UCSD-AML1 (cell line): ENCODE results near the gene NBPF3.
"Not testable (repeated sequence)": the region's sequence is repeated elsewhere in the genome, so short reads cannot be mapped to it uniquely, and the experiment has no call there.

ENCODE experiments used
- DNase-seq: peaks from one replicate; lab custom pipeline; 2025; ENCODE audit not compliant: unreplicated experiment; lab: John Stamatoyannopoulos, UW

NBPF3 gene

DNA sequence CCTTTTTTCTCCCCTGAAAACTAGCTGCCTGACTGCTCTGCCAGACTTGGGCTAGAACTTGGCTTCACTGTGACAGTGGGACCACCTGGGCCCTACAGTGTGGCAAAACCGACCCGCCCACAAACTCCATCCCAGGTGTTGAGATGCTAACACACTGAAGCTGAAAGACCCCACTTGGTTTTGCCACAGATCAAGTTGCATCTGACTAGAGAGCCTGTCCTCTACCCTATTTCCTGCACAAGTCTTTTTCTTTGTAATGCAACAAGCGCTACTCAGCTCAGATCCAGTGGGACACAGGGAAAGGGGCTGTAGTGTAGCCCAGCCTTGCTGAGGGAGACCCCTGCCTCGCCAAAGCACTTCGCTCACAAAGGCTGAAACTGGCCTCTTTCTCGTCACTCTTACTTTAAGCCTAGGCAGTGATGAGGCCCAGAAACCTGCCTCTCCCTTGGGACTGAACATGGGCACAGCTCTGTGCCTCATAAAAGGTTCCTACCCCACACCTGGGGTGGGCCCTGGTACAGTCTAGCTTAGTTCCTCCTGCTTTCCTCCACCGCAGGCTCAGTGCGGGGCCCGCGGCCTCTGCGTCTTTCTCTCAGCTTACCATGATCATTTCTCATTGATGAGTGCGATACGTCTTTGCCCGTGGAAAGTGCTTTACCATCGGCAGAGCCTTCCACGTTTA, 79.0 kb downstream of the NBPF3 start:
- DNase-seq = no peak

DNA sequence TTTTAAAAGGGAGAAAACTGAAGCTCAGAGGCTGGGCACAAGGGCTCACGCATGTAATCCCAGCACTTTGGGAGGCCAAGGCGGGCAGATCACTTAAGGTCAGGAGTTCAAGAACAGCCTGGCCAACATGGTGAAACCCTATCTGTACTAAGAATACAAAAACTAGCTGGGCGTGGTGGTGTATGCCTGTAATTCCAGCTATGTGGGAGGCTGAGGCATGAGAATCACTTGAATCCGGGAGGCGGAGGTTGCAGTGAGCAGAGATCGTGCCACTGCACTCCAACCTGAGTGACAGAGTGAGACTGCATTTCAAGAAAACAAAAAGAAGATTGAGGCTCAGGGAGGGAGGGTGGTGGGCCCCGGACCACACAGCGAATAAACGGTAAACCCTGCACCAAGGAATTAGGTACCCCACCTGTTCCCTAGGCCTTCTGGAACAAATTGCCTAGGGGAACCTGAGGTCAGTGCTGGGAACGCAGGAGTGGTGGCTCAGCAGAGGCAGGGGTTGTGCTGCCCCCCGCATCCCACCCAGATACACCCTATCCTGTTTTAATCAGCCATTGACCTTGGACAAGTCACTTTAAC, 79.6 kb downstream of the NBPF3 start:
- DNase-seq = not testable (repeated sequence)

DNA sequence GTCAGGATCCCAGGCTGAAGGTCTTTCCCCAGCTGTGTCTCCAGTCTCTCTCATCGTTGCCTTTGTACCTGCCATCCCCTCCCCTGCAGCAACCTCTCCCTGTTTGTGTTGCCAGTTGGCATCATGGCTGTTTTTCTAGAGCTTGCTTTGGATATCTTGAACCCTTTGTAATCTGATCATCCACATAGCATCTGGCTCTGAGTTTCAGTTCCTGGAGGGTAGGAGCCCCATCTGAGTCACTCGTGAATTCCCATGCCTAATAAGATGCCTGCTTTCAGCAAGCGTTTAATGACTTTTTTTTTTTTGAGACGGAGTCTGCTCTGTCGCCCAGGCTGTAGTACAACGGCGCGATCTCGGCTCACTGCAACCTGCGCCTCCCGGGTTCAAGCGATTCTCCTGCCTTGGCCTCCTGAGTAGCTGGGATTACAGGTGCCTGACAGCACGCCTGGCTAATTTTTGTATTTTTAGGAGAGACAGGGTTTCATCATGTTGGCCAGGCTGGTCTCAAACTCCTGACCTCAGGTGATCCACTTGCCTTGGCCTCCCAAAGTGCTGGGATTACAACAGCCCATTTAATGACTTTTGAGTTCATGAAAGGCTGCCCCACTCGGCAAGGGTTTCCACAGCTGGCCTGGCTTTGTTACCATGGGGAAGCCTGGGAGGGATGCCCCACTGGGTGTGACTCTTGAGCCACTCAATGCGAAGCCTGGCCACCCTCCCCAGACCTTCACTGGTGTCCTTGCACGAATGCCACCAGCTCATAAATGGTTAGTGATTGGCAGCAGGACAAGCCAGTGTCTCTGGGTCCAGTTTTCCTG, 81.2 kb downstream of the NBPF3 start:
- DNase-seq = no peak

DNA sequence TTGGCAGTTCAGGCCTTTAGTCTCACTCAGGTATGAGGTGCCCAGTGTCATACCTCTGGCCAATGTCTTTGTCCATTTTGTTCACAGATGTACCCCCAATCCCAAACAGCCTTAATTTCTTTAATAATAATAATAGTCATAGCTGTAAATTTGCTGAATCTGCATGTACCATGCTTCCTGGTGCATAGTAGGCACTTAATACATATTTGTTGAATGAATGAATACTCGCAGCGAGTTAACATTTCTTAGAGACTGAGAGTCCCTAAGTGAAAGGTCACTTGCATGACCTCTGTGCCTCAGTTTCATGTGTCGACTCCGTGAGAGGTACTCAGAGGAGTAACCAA, 81.8 kb downstream of the NBPF3 start:
- DNase-seq = no peak

DNA sequence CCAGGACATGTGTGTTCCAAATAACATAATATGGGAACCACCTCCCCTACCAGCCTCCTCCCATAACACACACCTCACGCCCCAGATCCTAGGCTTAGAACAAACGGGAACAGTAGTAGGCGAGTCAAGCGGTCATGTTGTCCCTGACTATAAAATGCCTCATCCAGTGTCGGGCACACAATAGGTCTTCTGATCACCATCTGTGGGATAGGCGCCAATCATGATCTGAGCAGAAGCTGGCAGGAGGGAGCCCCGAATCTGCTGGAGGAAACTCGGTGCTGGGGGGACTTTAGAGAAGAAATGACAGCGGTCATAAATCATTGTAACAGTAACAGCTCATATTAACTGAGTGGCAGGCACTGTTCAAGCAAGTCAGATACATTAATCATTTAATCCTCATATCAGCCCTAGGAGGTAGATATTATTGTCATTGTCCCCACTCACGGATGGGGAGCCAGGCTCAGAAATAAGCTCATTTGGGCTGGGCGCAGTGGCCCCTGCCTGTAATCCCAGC, 82.6 kb downstream of the NBPF3 start:
- no peak for DNase-seq

DNA sequence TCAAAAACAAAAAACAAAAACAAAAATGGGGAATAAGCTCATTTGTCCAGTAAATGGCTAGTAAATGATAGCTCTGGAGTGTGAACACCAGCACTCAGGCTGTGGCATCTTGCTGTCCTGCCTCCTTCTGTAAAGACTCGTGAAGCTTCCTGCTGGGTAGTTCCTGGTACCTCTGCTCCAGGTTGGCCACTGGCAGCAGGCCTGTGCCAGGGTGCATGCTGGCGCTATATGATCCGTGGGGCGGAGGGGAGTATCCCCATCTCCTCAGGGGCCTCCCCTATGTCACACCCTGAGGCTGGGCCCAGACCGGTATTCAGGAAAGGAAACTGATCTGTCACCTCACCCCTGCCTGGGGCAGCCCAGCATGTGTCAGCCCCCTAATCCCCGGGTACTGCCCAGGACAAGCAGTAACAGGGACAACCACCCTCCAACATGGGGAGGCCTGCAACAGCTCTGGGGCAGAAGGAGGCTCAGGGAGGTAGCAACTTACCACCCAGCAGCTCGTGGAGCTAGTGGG, 83.4 kb downstream of the NBPF3 start:
- DNase-seq = no peak

DNA sequence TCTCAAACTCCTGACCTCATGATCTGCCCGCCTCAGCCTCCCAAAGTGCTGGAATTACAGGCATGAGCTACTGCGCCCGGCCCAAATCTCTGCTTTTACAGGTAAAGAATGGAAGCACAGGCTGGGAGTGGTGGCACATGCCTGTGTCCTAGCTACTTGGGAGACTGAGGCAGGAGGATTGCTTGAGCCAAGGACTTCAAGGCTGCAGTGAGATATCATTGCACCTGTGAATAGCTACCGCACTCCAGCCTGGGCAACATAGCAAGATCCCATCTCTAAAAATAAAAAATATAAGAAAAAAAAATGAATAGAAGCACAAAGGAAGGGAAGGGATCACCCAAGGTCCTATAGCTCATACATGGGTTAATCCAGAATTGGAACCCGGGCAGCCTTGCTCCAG, 84.3 kb downstream of the NBPF3 start:
- no peak for DNase-seq

DNA sequence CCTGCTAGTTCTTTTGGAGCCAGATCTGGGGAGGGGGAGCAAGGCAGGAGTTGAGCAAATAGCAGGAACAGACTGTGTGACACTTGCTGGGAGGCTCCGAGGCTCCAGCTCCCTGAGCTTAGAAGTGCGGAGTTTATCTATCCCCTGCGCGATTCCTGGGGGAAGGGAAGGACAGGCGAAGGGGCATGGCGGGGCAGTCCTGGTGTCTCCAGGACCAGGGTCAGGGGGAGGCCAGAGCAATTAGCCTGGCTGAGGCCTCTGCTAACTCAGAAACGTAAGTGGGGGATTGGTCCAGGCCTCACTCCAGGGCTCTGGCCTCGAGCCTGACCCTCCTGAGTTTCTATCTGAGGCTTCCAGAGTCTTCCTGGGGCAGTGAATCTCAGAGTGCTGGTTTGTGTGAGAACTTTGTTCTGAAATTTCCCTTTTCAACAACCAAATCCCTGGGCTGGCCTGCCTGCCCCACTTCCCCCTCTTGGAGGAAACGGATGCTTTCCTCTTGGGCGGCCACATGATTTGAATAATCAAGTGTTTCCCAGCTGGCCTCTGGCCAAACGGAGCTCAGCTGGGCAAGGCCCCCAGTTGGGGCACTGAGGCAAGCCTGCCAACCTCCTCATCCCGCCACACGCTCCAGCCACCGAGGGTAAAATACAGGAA, 84.9 kb downstream of the NBPF3 start:
- DNase-seq = peak; percentile 43

DNA sequence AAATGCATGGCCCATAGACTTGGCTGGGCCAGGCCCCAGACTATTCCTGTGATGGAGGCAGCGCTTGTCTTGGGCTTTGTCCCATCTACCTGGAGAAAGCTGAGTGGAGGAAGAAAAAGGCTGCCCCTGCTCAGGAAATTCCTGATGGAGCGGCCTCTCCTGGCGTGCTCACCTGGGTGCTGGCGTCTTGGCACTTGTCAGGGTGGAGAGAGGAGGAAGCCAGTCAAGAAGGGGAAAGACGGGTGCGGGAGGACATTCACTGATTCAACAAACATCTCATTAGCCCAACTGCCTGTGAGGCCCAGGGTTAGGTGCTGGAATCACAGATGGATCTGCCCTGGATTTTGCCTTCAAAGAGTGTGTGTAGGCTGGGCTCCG, 85.4 kb downstream of the NBPF3 start:
- no peak for DNase-seq

DNA sequence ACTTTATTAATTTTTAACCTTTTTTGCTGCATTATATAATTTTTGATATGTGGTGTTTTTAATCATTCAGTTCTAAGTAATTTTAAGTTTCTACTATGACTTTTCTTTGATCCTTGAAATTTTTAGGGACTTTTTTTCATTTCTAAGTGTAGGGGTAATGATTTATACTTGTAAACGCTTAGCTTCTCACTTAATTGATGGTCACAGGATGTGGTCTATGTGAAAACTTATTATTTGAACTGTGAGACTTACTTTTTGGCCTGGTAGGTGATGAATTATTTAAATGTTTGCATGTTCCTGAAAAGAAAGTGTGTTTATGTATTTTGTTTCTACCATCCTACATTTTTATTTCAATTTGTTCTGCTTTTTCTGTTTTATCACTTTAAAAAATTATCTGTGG, 86.5 kb downstream of the NBPF3 start:
- DNase-seq = no peak

DNA sequence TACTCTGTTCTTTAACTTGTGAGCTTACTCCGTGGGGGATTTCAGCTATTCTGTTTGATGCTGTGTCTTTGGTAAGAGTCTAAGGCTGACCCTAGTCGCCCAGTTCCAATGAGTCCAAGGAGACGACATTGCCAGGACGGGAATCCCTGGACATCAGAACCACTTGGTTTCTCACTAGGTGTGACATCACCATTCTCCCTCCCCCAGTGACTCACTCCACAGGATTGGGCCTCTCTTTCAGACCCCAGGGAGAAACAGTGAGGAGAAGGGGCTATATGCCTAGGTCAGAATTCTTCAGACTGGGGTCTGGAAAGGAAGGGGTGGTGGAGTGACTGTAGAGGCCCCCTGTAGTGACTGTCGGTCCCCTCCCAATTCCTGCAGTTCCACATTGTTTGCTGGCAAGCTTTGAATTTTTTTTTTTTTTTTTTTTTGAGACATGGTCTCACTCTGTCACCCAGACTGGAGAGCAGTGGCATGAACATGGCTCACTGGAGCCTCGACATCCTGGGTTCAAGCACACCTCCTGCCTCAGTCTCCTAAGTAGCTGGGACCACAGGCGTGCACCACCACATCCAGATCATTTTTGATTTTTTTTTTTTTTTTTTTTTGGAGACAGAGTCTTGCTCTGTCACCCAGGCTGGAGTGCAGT, 90.6 kb downstream of the NBPF3 start:
- no peak for DNase-seq

DNA sequence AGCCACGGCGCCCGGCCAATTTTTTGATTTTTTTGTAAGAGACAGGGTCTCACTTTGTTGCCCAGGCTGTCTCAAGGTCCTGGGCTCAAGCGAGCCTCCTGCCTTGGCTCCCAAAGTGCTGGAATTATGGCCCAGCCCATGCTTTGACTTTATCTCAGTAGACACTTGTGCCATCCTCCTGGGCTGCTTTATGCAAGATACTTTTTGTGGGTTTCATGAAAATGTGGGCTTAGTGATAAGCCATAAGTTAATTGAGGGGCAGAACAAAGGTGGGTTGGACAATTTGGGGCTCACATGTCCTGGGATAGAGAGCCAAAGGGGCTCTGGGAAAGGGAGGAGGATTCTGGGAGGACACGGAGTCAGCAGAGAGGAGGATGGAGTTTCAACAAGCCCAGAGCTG, 91.3 kb downstream of the NBPF3 start:
- no peak for DNase-seq

DNA sequence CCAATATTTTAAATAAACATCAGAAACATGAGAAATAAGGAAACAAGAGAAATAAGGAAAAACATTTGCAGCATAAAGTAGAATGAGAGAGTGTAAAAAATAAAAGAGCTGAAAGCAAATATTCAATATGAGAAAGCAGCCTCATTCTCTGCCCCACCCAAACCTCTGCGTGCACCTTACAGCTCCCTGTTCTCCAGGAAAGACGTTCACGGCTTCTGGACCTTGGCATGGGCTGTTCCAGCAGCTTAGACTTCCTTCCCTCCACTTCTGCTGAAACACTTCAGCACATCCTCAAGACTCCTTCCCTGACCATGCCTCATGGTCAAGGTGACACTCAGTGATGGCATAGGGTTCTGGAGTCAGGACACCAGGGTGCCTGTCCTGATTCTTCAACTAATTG, 92.6 kb downstream of the NBPF3 start:
- DNase-seq = no peak

DNA sequence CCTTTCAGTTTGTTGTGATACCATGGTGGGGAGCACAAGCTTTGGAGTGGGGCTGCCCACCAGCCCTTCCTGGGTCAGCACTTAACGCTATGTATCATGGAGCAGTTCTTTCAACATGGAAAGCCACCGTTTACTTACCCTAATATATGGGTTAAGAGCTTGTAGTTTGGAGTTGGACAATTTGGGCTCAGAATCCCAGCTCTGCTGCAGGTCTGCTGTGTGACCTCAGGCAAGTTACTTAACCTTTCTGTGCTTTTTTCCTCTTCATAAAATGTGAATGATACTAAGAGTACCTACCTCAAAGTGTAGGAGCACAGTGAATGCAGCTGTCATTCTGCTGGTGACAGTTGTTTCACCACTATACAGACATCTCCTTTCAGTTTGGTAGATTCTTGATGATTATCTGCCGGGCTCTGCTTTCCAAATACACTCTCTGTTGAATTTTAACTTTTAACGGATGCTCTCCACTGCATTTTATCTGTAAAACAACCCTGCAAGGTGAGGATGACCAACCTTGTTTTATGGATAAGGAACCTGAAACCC, 93.1 kb downstream of the NBPF3 start:
- DNase-seq = no peak

DNA sequence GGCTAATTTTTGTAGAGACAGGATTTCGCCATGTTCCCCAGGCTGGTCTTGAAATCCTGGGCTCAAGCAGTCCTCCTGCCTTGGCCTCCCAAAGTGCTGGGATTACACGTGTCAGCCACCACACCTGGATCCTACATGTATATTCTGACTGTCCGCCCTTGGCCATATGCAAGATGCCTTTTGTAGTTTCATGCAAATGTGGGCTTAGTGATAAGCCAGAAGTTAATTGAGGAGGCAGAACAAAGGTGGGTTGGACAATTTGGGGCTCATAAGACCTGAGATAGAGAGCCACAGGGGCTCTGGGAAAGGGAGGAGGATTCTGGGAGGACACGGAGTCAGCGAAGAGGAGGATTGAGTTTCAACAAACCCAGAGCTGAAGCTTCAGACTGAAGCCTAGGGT, 94.2 kb downstream of the NBPF3 start:
- DNase-seq = no peak
